Urinary bladder (tissue), 4 donors: Measurements from ENCODE around the gene EPHB1. TPM values are rescaled to one million over a fixed set of nuclear protein-coding genes. Genes with fewer than 3 reads are reported as not detected.

Experiments used
- DNase-seq: peaks from one replicate; pipeline ENCODE4 v3.0.0-alpha.2; 2015; ENCODE audit errors: extremely low spot score
- H3K27ac ChIP-seq: one replicate; pipeline ENCODE4 v1.5.1; 2013; ENCODE audit warnings: low read depth, mild to moderate bottlenecking, moderate library complexity
- H3K36me3 ChIP-seq: one replicate; pipeline ENCODE4 v1.6.1; 2013; ENCODE audit warnings: mild to moderate bottlenecking, moderate library complexity; ENCODE audit not compliant: insufficient read depth
- H3K4me1 ChIP-seq: one replicate; pipeline ENCODE4 v1.6.1; 2013; ENCODE audit warnings: mild to moderate bottlenecking, moderate library complexity; ENCODE audit not compliant: insufficient read depth
- H3K4me3 ChIP-seq: one replicate; pipeline ENCODE4 v1.5.1; 2013; ENCODE audit warnings: low read depth, low read length
- WGBS: extraction: QIAGEN DNeasy Blood & Tissue Kit; methylation state at CpG from one replicate; pipeline ENCODE4 v1.1.7; 2013; 5-methylcytosine and 5-hydroxymethylcytosine counted together
- polyA plus RNA-seq: library from polyadenylated mRNA; stranded (reverse); fragments of 200-250 nt; gene quantifications from one replicate; pipeline ENCODE4 v1.2.3, GENCODE V29; 2013
- small RNA-seq: library from RNA; depleted of rRNA; stranded (forward); fragments of <200 nt; gene quantifications from one replicate; pipeline ENCODE3, GENCODE V24; 2014
- total RNA-seq: library from RNA; depleted of rRNA; stranded (reverse); fragments of >200 nt; gene quantifications from one replicate; pipeline ENCODE4 v1.2.3, GENCODE V29; 2014
- donor health status: healthy with polysubstance abuse.
- donor health status: healthy.

Gene EPHB1
- total and polyA plus RNA-seq, 2 donors, result 0.67 to 1.6 TPM

DNA sequence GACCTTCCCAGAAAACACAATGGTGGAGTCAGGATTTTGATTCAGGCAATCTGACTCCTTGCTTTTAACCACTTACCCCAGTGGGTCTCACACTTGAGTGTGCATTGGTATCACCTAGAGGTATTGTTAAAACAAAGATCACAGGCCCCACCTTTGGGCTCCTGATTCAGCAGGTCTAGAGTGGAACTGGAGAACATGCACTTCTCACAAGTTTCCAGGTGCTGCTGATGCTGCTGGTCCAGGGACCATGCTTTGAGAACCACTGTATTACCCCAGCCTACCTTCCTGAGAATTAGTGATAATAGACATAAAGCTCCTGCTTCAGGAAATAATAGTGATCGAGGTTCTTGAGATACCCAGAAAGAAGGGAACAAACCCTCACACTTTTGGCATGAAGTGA, 466.9 kb downstream of the EPHB1 start:
- Histone ChIP-seq H3K4me3 (no peak overlapping the region), H3K36me3 (no peaks in the 10 kb centered on the region), H3K4me1 (no peaks in the 10 kb centered on the region), H3K27ac (no peak overlapping the region)
- 81% methylated on average over 1 of the region's 1 CpG for WGBS
- no peak for DNase-seq

DNA sequence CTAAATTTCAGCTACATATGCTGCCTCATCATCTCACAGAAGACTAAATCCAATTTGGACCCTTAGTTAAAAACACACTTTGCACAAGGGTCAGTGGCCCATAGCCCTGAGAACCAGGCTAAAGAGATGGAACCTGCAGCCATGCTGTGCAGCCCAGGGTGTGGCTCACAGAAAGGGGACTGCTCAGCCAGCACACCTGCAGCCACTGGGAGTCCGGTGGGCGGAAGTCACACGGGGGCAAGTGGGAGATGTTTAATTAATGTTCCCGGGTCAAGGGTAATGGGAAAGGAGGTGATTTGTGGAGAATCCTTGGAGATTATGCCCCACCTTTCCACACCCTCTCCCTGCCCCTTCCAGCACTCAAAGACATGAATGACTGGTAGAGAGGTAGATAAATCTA, 467.4 kb downstream of the EPHB1 start:
- 95% methylated on average over 4 of the region's 4 CpGs for WGBS
- Histone ChIP-seq H3K36me3 (no peaks in the 10 kb centered on the region), H3K4me3 (no peak overlapping the region), H3K27ac (no peak overlapping the region), H3K4me1 (no peaks in the 10 kb centered on the region)
- DNase-seq, result no peak

DNA sequence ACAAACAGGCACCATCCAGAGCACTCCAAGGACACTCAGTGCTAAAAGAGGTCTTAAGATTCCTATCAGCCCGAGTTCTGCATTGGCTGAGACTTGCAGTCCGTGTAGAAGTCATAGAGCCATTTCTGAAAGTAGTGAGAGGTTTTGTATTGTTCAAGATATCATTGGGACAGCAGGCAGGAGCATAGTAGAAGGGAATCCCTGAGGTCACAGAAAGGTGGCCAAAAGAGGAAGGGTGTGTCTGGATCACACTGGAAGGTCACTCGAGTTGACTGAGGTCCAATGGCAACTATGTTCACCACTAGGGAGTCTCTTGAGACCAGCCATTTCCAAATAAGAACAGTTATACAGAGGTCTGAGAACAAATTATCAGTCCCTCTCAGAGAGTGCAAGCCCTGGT, 468.3 kb downstream of the EPHB1 start:
- no peak overlapping the region for H3K4me3 ChIP-seq
- H3K4me1 ChIP-seq, result no peaks in the 10 kb centered on the region
- H3K27ac ChIP-seq, result no peak overlapping the region
- 69% methylated on average over 3 of the region's 3 CpGs for WGBS
- no peaks in the 10 kb centered on the region for H3K36me3 ChIP-seq
- DNase-seq, result no peak

DNA sequence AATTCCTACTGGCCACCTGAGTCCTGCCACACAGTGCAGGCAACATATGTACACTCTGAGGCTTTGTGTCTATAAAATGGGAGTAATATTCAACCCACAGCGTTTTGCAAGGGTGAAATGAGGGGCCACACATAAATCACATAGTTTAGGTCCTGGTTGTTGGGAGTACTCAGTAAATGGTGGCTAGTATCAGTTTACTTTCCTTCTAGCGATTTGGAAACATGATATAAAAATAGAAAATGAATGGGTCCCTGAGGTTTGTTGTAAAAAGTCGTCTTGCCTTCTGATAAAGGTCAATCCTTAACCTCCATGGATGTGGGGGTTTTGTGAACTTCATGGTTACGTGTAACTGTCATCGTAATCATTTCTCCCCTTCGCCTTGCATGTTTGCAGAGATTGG, 472.4 kb downstream of the EPHB1 start:
- WGBS, result 74% methylated on average over 6 of the region's 6 CpGs
- H3K4me3 ChIP-seq, result no peak overlapping the region
- H3K27ac ChIP-seq, result no peak overlapping the region
- no peaks in the 10 kb centered on the region for H3K4me1 ChIP-seq
- H3K36me3 ChIP-seq, result no peaks in the 10 kb centered on the region
- DNase-seq, result no peak

DNA sequence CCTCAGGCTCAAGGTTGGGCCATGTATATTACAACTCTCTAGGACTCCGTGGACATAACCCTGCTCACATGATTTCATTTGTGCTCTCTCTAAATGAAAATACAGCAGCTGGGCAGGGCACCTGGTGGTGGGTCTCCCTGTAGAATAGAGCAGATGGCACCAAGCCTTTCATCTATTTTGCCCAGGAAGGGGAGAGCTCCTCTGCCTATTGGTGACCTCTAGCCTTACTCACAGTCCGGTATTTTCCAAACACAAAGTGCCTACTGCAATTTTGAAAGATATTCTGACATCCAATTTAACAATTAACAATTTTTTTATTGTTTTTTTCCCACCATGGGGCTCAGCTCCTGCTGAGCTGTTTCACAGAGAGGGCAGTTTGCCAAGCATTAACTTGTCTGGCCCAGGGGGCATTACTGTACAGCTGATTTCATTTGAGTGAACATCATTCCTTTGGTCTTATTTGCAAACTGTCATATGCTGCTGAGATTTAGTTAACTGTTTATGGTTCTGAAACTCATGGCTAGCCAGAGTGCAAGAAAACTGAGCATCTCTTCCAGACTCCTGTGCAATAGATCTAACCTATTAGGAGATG, 474.0 kb downstream of the EPHB1 start:
- no peak for DNase-seq
- Histone ChIP-seq H3K27ac (no peak overlapping the region), H3K4me1 (no peaks in the 10 kb centered on the region), H3K36me3 (no peaks in the 10 kb centered on the region), H3K4me3 (no peak overlapping the region)
- 68% methylated on average over 2 of the region's 2 CpGs for WGBS

DNA sequence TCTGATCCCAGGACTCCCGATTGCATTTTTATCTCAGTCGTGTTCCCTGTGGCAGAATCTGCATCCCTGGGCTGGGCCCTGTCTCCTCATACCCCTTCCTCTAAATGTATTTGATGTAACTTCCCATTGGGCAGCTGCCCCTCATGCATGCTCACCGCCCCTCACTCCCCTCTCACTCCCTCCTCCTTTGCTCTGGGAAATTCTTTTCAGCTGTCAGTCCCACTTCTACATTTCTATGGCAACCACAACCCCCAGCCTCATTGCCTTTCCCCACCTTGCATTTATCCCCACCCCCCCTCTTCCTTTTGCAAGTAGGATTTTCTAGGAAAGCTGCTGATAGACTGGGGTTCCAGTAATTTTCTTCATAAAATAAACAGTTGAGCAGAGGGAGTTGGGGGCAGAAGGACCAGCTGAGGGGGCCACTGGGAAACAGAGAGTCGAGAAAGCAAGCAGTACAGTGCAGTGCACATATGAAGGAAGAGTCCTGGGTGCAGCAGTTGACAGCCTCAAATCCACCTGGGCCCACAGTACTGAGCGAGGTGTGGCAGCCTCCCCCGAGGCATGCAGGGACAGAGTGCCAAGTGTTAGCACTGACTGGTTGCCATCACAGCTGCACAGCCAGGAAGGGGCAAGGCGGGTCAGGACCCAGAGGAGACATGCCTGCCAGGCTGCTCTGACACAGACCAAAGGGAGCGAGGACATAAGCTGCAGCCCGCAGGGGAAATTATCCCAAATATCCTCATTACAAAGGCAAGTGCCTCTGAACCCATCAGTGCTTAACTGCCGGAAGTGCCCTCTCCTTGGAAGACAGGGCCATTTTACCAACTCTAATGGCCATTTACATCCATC, 476.3 kb downstream of the EPHB1 start:
- Histone ChIP-seq H3K4me3 (no peak overlapping the region), H3K4me1 (no peaks in the 10 kb centered on the region), H3K36me3 (no peaks in the 10 kb centered on the region), H3K27ac (no peak overlapping the region)
- no peak for DNase-seq
- 58% methylated on average over 10 of the region's 10 CpGs for WGBS

DNA sequence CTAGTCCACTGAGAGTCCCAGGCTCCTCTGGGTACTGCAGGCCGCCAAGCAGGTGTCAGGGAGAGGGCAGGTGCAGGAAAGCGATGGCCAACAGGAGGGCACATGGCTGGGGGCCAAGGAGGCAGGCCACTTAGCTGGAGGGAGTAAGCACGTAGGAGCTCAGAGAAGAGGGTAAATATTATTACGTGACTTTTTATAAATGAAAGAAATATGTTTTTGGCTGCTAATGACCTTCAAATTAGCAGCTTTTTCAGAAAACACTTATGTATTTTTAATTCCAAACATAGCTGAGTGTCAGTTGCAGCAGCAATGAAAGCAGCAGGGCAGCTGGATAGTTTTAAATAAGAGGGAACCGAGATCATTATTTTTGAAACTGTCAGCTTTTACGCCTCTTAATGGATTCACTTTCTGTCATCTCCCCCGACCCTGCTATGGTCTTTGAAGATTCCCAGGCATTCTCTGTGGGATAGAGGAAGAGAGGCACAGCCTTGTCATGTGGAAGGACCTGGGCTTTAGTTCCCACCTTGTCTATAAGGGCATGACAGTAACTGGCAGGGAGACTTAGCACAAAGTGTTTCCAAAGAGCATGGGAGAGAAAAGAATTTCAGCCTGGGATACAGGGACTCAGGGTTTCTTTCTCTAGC, 477.1 kb downstream of the EPHB1 start:
- no peaks in the 10 kb centered on the region for H3K4me1 ChIP-seq
- WGBS, result 44% methylated on average over 7 of the region's 7 CpGs
- H3K27ac ChIP-seq, result no peak overlapping the region
- no peaks in the 10 kb centered on the region for H3K36me3 ChIP-seq
- DNase-seq, result no peak
- H3K4me3 ChIP-seq, result no peak overlapping the region

DNA sequence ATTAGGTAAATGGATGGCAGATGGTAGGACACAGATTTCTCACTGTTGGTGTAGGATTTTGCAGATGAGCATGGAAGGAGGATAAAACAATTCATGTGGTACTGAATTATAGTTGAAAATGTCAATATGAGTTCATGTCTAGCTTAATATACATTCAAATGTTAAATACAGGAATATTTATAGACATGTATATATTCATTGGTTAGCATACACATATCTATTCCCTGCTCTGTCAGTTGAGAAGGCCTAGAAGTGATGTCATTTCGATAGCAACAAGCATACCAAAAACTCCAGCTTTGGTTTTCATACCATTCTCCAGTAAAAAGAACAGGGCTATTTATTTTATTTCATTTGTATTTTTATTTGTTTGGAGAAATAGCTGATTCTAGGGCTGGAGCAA, 497.1 kb downstream of the EPHB1 start:
- 69% methylated on average over 1 of the region's 1 CpG for WGBS

DNA sequence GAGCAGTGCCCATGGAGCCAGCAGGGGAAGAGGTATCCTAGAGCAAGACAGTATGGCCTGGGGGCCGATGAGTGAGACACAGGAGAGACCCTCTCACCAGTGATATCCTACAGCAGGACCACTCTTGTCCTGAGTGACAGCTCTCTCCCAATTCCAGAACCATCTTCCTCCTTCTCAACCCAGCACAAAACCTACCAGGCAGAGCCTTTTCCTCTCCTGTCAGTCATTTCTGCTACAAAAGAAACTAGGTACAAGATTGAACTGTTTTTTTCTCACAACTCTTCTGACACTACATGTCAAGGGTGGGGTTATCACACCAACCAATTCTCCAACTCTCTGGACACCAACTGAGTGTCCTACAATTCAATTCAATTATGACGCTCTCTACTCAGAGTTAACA, 506.6 kb downstream of the EPHB1 start:
- Histone ChIP-seq H3K27ac (no peak overlapping the region), H3K4me1 (no peaks in the 10 kb centered on the region), H3K36me3 (no peaks in the 10 kb centered on the region), H3K4me3 (no peak overlapping the region)
- WGBS, result 88% methylated on average over 2 of the region's 2 CpGs
- no peak for DNase-seq

More for the DNA sequence above, 497.1 kb downstream of the EPHB1 start:
- Histone ChIP-seq H3K27ac (no peak overlapping the region), H3K4me3 (no peak overlapping the region), H3K36me3 (no peaks in the 10 kb centered on the region), H3K4me1 (no peaks in the 10 kb centered on the region)
- no peak for DNase-seq

DNA sequence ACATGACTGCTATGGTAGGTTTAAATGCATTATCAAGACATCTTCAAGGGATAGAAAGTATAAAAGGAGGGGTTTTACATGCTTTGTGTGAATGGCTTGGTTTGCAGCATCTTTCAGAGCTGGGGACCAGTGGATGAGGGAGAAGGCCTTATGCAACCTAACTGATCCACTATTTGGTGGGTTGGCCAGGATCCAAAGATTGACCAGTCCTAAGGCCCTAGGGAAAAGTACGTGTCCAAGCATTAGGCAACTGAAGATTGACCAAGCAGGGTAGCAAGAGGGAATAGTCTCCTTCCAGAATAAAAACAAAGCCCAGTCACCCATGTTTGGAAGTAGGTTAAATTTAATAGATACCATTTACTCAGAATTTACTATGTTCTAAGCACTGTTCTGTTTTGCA, 509.3 kb downstream of the EPHB1 start:
- 69% methylated on average over 1 of the region's 1 CpG for WGBS
- no peak overlapping the region for H3K27ac ChIP-seq
- H3K36me3 ChIP-seq, result no peaks in the 10 kb centered on the region
- no peak for DNase-seq
- no peaks in the 10 kb centered on the region for H3K4me1 ChIP-seq
- no peak overlapping the region for H3K4me3 ChIP-seq

Small RNA genes lying within 50 kb of the gene (small RNA-seq; reads per million reads assigned to genes)
- gene RNA5SP141 (0.24 reads per million), gene RNU6-1174P (not detected)

Other genes starting within 250 kb of the EPHB1 start
- gene KY, start 144.2 kb upstream of the EPHB1 start, total RNA-seq, result 4.9 TPM
- gene KY, start 144.2 kb upstream of the EPHB1 start, polyA plus RNA-seq, result 1.5 TPM